Right cardiac atrium (tissue), 5 donors: Measurements from ENCODE around the gene OR51E2. TPM values are rescaled to one million over a fixed set of nuclear protein-coding genes. Genes with fewer than 3 reads are reported as not detected.

Source experiments
- ATAC-seq, 2 donors: fragments of 200-7000 bp; cut with Tn5 transposase; one replicate each; pipeline versions ENCODE4 v1.8.0 to v1.9.1; 2020; ENCODE audit warnings: moderate library complexity in 2 of 2, mild to moderate bottlenecking in 1 of 2
- DNase-seq, 3 donors: peaks; one replicate each; pipeline ENCODE4 v3.0.0-alpha.2; 2020
- H3K27ac ChIP-seq: one replicate; pipeline ENCODE4 v1.5.1; 2013; ENCODE audit warnings: mild to moderate bottlenecking, low read length, control low read depth, moderate library complexity
- H3K27me3 ChIP-seq: one replicate; pipeline ENCODE4 v1.6.1; 2013; ENCODE audit not compliant: control insufficient read depth, insufficient read depth
- H3K4me1 ChIP-seq: one replicate; pipeline ENCODE4 v1.6.1; 2013; ENCODE audit warnings: low read length; ENCODE audit not compliant: control insufficient read depth, insufficient read depth
- H3K4me3 ChIP-seq: one replicate; pipeline ENCODE4 v1.5.1; 2013; ENCODE audit warnings: low read length, control low read depth
- H3K9me3 ChIP-seq: one replicate; pipeline ENCODE4 v1.6.1; 2013; ENCODE audit warnings: low read length; ENCODE audit not compliant: control insufficient read depth
- WGBS: extraction: QIAGEN DNeasy Blood & Tissue Kit; methylation state at CpG from one replicate; pipeline ENCODE4 v1.1.7; 2013; 5-methylcytosine and 5-hydroxymethylcytosine counted together
- intact Hi-C, 4 donors: fragments of 100-400 bp; cut with DNase I; formaldehyde crosslinking; loops; one replicate each; pipeline versions ENCODE4 v1.11.0 to v1.14.0; 2022 to 2023
- polyA plus RNA-seq: library from polyadenylated mRNA; stranded (reverse); fragments of 200-250 nt; gene quantifications from one replicate; pipeline ENCODE4 v1.2.3, GENCODE V29; 2013
- total RNA-seq, 4 donors: library from RNA; stranded (reverse); fragmentation: NEBNext Ultra II Directional; extraction: Animal tissue kit (Norgen Biotek cat#: 25700); gene quantifications; one replicate each; pipeline ENCODE4 v1.2.1, GENCODE V29; 2021
- donor health status: healthy with polysubstance abuse.
- donor health status: DM: no; HTN: yes; CAD: no.
- donor health status: DM: no; HTN: no; CAD: no.
- donor health status: DM: no; HTN: yes; CAD: no; lungs with severe emphysema.
- donor health status: DM: yes; HTN: yes; CAD: no.

The OR51E2 gene
- total and polyA plus RNA-seq, 5 donors, result 0.05 TPM; not detected in 4

DNA sequence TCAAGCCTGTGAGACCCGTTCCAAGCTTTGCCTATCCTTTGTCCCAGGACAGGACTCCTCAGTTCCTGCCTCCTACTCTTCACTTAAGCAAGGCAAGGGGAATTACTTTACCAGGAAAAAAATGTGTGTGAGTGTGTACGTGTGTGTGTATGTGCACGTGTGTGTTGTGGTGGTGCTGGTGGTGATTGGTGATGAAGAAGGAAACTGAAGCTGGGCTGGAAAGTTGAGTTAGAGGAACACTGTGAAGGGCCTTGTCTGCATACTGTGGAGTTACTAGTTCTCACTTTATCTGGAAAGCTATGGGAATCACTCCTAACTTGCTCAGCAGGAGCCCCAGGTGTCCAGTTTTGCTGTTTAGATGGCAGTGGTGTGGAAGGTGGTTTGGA lies 60.0 kb downstream of the OR51E2 start:
- DNase-seq (no peak), ATAC-seq (no peak)
- no peaks in the 10 kb centered on the region for H3K4me1 ChIP-seq
- intact Hi-C loops, result loop anchor here in 3 of 4 donors (2.0 to 5.0 kb wide), 4 partner anchors 189 to 370 kb away; no protein-coding TSS in a partner anchor
- no peak overlapping the region for H3K4me3 ChIP-seq
- H3K27me3 ChIP-seq, result no peaks in the 10 kb centered on the region
- WGBS, result 82% methylated on average over 3 of the region's 3 CpGs
- H3K9me3 ChIP-seq, result no peaks in the 10 kb centered on the region
- no peak overlapping the region for H3K27ac ChIP-seq

DNA sequence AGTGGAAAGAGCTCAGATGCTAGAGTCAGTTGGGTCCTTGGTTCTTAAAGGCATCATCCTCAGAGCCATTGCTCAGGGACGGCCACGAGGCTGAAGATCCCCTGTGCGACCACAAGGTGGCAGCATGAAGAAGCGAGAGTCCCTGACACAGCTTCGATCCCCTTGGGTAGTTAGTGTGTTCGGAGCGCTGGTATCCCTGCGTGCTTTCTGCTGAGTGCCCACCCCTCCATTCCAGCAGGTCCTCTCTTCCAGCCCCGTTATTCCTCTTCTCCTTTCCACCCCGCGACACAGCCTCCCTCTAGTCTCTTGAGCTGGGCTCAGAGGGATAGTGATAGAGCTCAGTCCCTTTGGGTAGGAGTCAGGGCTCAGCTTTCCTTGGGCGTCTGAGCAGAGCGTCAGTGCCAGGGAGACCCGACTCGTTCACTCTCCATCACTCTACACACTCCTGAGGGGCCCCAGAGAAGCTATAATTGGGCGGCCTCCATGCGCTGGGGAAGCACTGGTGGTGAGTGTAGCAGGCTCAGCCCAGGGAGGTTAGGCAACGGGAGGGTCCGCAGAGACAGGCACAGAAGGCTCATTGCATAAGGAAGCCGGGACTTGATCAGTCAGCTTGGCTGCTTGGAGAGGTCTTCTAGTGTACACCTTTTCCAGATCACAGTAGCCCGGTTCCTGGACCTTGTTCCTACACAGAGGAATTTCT lies 60.5 kb downstream of the OR51E2 start, which contains the start of gene OR51D1:
Gene OR51D1 (plus strand): TSS at position 516 of the 700 bp plus-strand sequence. CDS start 2,314 bp downstream, outside the sequence.
- peak; percentile 94 for ATAC-seq
- H3K4me3 ChIP-seq, result peak within 1 kb of the TSS; percentile 1
- H3K27me3 ChIP-seq, result no peaks in the 10 kb centered on the region
- H3K27ac ChIP-seq, result no peak within 1 kb of the TSS
- H3K9me3 ChIP-seq, result no peaks in the 10 kb centered on the region
- 31% methylated on average over 21 of the region's 21 CpGs for WGBS
- peak; percentile 68 to 83 (median 82) for DNase-seq
- intact Hi-C loops, result loop anchor here in 3 of 4 donors (2.0 to 5.0 kb wide), 4 partner anchors 190 to 370 kb away; no protein-coding TSS in a partner anchor
- H3K4me1 ChIP-seq, result no peaks in the 10 kb centered on the region

DNA sequence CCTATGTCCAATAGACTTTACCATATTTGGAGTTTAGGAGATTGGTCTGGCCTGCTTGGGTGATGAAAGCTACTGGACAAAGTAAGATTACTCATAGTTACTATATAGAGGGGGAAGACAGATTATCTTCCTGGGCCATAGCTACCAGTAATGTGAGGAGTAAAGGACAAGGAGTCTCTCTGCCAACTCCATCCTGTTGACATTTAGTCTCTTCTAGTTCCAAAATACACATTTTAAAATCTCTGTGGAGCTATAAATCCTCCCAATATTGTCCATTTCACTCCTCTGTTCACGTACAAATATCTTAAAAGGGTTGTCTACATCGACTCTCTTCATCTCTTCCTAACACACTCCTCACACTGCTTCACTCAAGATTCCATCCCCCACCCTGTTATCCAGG lies 61.5 kb downstream of the OR51E2 start:
- intact Hi-C loops, result loop anchor here in 3 of 4 donors (2.0 to 5.0 kb wide), 4 partner anchors 191 to 371 kb away; no protein-coding TSS in a partner anchor
- Histone ChIP-seq H3K27me3 (no peaks in the 10 kb centered on the region), H3K9me3 (no peaks in the 10 kb centered on the region), H3K27ac (no peak overlapping the region), H3K4me3 (no peak overlapping the region), H3K4me1 (no peaks in the 10 kb centered on the region)
- DNase-seq (no peak), ATAC-seq (no peak)
- 57% methylated on average over 2 of the region's 2 CpGs for WGBS

Other genes with a start within 250 kb of the OR51E2 start
- gene OR52K2, start 248.6 kb downstream of the OR51E2 start, total RNA-seq, result under 1 TPM in 1 of 4 donors, not detected in 3; 0.29 TPM
- gene OR52K2, start 248.6 kb downstream of the OR51E2 start, polyA plus RNA-seq, result not detected
- gene OR52K1, start 215.2 kb downstream of the OR51E2 start, total RNA-seq, result under 1 TPM in 1 of 4 donors, not detected in 3; 0.06 TPM
- not detected for gene OR52K1, start 215.2 kb downstream of the OR51E2 start, polyA plus RNA-seq
- not detected for gene OR52M1, start 152.7 kb downstream of the OR51E2 start, total RNA-seq
- gene OR52M1, start 152.7 kb downstream of the OR51E2 start, polyA plus RNA-seq, result not detected
- gene OR52I2, start 116.1 kb downstream of the OR51E2 start, total RNA-seq, result not detected
- not detected for gene OR52I2, start 116.1 kb downstream of the OR51E2 start, polyA plus RNA-seq
- gene OR52I1, start 103.8 kb downstream of the OR51E2 start, total RNA-seq, result not detected
- gene OR52I1, start 103.8 kb downstream of the OR51E2 start, polyA plus RNA-seq, result not detected
- gene TRIM68, start 89.6 kb downstream of the OR51E2 start, total RNA-seq, result 10 to 100 TPM in 3 of 4 donors, 1 to 10 TPM in 1; 10.0 to 12.4 (median 10.8) TPM
- 6.5 TPM for gene TRIM68, start 89.6 kb downstream of the OR51E2 start, polyA plus RNA-seq
- not detected for gene OR51D1, start 60.4 kb downstream of the OR51E2 start, total RNA-seq
- gene OR51D1, start 60.4 kb downstream of the OR51E2 start, polyA plus RNA-seq, result not detected
- gene OR51E1, start 53.9 kb downstream of the OR51E2 start, total RNA-seq, result under 1 TPM; 0.22 to 0.63 (median 0.24) TPM
- gene OR51E1, start 53.9 kb downstream of the OR51E2 start, polyA plus RNA-seq, result 0.45 TPM
- not detected for gene MMP26, start 6.9 kb upstream of the OR51E2 start, total RNA-seq
- not detected for gene MMP26, start 6.9 kb upstream of the OR51E2 start, polyA plus RNA-seq
- gene OR51F1, start 72.1 kb upstream of the OR51E2 start, total RNA-seq, result not detected
- gene OR51F1, start 72.1 kb upstream of the OR51E2 start, polyA plus RNA-seq, result not detected
- not detected for gene OR52R1, start 106.5 kb upstream of the OR51E2 start, total RNA-seq
- not detected for gene OR52R1, start 106.5 kb upstream of the OR51E2 start, polyA plus RNA-seq
- not detected for gene OR51F2, start 123.5 kb upstream of the OR51E2 start, total RNA-seq
- gene OR51F2, start 123.5 kb upstream of the OR51E2 start, polyA plus RNA-seq, result not detected
- not detected for gene OR51S1, start 151.4 kb upstream of the OR51E2 start, total RNA-seq
- not detected for gene OR51S1, start 151.4 kb upstream of the OR51E2 start, polyA plus RNA-seq
- gene OR51T1, start 184.0 kb upstream of the OR51E2 start, total RNA-seq, result not detected
- not detected for gene OR51T1, start 184.0 kb upstream of the OR51E2 start, polyA plus RNA-seq
- not detected for gene OR51A7, start 205.9 kb upstream of the OR51E2 start, total RNA-seq
- not detected for gene OR51A7, start 205.9 kb upstream of the OR51E2 start, polyA plus RNA-seq
- gene OR51G2, start 221.5 kb upstream of the OR51E2 start, total RNA-seq, result not detected
- not detected for gene OR51G2, start 221.5 kb upstream of the OR51E2 start, polyA plus RNA-seq
- not detected for gene OR51G1, start 226.5 kb upstream of the OR51E2 start, total RNA-seq
- gene OR51G1, start 226.5 kb upstream of the OR51E2 start, polyA plus RNA-seq, result not detected
- not detected for gene OR51A4, start 249.8 kb upstream of the OR51E2 start, total RNA-seq
- gene OR51A4, start 249.8 kb upstream of the OR51E2 start, polyA plus RNA-seq, result not detected